ENCODE results near the gene SCN5A.

SCN5A gene

GRCh38 chr3:38620236-38620635 lies 29.3 kb downstream of the SCN5A start:
- no peak for ATAC-seq

GRCh38 chr3:38618343-38618742 lies 31.1 kb downstream of the SCN5A start:
- no peak for ATAC-seq

- no peak for ATAC-seq
Observed at GRCh38 chr3:38617586-38617985, 31.9 kb downstream of the SCN5A start.

GRCh38 chr3:38617137-38617536 lies 32.4 kb downstream of the SCN5A start:
- ATAC-seq, result no peak

- ATAC-seq, result no peak
Observed at GRCh38 chr3:38616658-38617057, 32.8 kb downstream of the SCN5A start.

GRCh38 chr3:38616111-38616510 lies 33.4 kb downstream of the SCN5A start:
- no peak for ATAC-seq

- no peak for ATAC-seq
Observed at GRCh38 chr3:38614651-38615352, 34.7 kb downstream of the SCN5A start.

GRCh38 chr3:38614091-38614490 lies 35.4 kb downstream of the SCN5A start:
- ATAC-seq, result no peak

- no peak for ATAC-seq
Observed at GRCh38 chr3:38613426-38613825, 36.1 kb downstream of the SCN5A start.

- ATAC-seq, result no peak
Observed at GRCh38 chr3:38611866-38612265, 37.6 kb downstream of the SCN5A start.

- no peak for ATAC-seq
Observed at GRCh38 chr3:38610934-38611333, 38.6 kb downstream of the SCN5A start.

GRCh38 chr3:38610436-38610835 lies 39.1 kb downstream of the SCN5A start:
- no peak for ATAC-seq

GRCh38 chr3:38609386-38610111 lies 39.9 kb downstream of the SCN5A start:
- ATAC-seq, result no peak

- no peak for ATAC-seq
Observed at GRCh38 chr3:38608961-38609360, 40.5 kb downstream of the SCN5A start.

GRCh38 chr3:38608086-38608775 lies 41.3 kb downstream of the SCN5A start:
- ATAC-seq, result no peak

GRCh38 chr3:38606561-38606960 lies 42.9 kb downstream of the SCN5A start:
- ATAC-seq, result no peak

GRCh38 chr3:38605981-38606380 lies 43.5 kb downstream of the SCN5A start:
- ATAC-seq, result no peak

GRCh38 chr3:38604246-38604645 lies 45.2 kb downstream of the SCN5A start:
- no peak for ATAC-seq

- no peak for ATAC-seq
Observed at GRCh38 chr3:38603731-38604131, 45.8 kb downstream of the SCN5A start.

- ATAC-seq, result no peak
Observed at GRCh38 chr3:38602576-38603250, 46.8 kb downstream of the SCN5A start.

- no peak for ATAC-seq
Observed at GRCh38 chr3:38601956-38602550, 47.4 kb downstream of the SCN5A start.

- ATAC-seq, result no peak
Observed at GRCh38 chr3:38600551-38600950, 48.9 kb downstream of the SCN5A start.

GRCh38 chr3:38599886-38600285 lies 49.6 kb downstream of the SCN5A start:
- no peak for ATAC-seq
